HFFc6 (cell line): ENCODE data around the gene HIF1A. TPM values are rescaled to one million over a fixed set of nuclear protein-coding genes. Genes with fewer than 3 reads are reported as not detected.

ENCODE experiments used
- DNase-seq: peaks from one replicate; pipeline ENCODE4 v3.0.0-alpha.2; 2018
- H3K27ac Mint-ChIP-seq: 2 replicates; pipeline ENCODE4 v1.8.0; 2020; ENCODE audit warnings: mild to moderate bottlenecking, mixed read lengths
- H3K27me3 Mint-ChIP-seq: 2 replicates; pipeline ENCODE4 v1.8.0; 2021; ENCODE audit warnings: mild to moderate bottlenecking, moderate library complexity, mixed read lengths; ENCODE audit not compliant: insufficient read depth
- H3K36me3 Mint-ChIP-seq: 2 replicates; pipeline ENCODE4 v1.8.0; 2021; ENCODE audit warnings: low read depth, mixed read lengths
- H3K4me1 Mint-ChIP-seq: 2 replicates; pipeline ENCODE4 v1.8.0; 2020; ENCODE audit warnings: low read depth, mixed read lengths
- H3K4me3 Mint-ChIP-seq: 2 replicates; pipeline ENCODE4 v1.8.0; 2020; ENCODE audit warnings: mild to moderate bottlenecking, moderate library complexity, mixed read lengths
- H3K9me3 Mint-ChIP-seq: 2 replicates; pipeline ENCODE4 v1.8.0; 2020; ENCODE audit warnings: mild to moderate bottlenecking, mixed read lengths
- long read RNA-seq: library from polyadenylated mRNA; unstranded; transcript quantifications from one replicate; pipeline ENCODE4 v2.0.0, GENCODE V29; 2019
- total RNA-seq, 6 experiments: library from RNA; stranded (reverse); fragmentation: NEBNext Ultra II Directional; extraction: Animal tissue kit (Norgen Biotek cat#: 25700); gene quantifications; 2 replicates in 1 of 6; 3 replicates in 5 of 6; pipeline ENCODE4 v1.2.3, GENCODE V29; 2021
- TF ChIP-seq, protein P1 (sequence below): fragments of 200-600 bp; sonication (generic); IDR thresholded peaks from 2 replicates; pipeline ENCODE4 v1.5.0; 2021; ENCODE audit warnings: antibody characterized with exemption, mild to moderate bottlenecking

Gene HIF1A
- total RNA-seq = 100 to 1,000 TPM; 217 to 265 (median 233) TPM
- long read RNA-seq, transcript HIF1A-202 (15 exons, 3,919 nt) = major isoform, 47 of 207 reads
- long read RNA-seq, transcript HIF1A-203 (15 exons, 3,922 nt) = minor isoform, 14 of 207 reads
- long read RNA-seq, partial matches to known transcripts = 130 of 207 reads
- long read RNA-seq, other reads (novel, unspliced or antisense) = 12 of 207 reads

DNA sequence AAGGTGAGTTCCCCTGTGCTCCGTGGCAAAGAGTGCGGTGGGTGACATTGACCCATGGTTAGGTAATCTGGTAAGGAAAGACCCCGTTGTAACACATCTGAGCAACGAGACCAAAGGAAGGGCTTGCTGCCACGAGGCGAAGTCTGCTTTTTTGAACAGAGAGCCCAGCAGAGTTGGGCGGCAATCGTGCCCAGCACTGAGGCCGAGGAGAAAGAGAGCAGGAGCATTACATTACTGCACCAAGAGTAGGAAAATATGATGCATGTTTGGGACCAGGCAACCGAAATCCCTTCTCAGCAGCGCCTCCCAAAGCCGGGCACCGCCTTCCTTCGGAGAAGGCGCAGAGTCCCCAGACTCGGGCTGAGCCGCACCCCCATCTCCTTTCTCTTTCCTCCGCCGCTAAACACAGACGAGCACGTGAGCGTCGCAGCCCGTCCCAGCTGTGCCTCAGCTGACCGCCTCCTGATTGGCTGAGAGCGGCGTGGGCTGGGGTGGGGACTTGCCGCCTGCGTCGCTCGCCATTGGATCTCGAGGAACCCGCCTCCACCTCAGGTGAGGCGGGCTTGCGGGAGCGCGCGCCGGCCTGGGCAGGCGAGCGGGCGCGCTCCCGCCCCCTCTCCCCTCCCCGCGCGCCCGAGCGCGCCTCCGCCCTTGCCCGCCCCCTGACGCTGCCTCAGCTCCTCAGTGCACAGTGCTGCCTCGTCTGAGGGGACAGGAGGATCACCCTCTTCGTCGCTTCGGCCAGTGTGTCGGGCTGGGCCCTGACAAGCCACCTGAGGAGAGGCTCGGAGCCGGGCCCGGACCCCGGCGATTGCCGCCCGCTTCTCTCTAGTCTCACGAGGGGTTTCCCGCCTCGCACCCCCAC lies at the start of gene HIF1A:
Gene HIF1A, plus strand, starts transcription at position 684 of the 865 bp plus-strand sequence. CDS start 292 bp downstream, outside the sequence.
- TF ChIP-seq, protein P1, sequence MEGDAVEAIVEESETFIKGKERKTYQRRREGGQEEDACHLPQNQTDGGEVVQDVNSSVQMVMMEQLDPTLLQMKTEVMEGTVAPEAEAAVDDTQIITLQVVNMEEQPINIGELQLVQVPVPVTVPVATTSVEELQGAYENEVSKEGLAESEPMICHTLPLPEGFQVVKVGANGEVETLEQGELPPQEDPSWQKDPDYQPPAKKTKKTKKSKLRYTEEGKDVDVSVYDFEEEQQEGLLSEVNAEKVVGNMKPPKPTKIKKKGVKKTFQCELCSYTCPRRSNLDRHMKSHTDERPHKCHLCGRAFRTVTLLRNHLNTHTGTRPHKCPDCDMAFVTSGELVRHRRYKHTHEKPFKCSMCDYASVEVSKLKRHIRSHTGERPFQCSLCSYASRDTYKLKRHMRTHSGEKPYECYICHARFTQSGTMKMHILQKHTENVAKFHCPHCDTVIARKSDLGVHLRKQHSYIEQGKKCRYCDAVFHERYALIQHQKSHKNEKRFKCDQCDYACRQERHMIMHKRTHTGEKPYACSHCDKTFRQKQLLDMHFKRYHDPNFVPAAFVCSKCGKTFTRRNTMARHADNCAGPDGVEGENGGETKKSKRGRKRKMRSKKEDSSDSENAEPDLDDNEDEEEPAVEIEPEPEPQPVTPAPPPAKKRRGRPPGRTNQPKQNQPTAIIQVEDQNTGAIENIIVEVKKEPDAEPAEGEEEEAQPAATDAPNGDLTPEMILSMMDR = peak; percentile 39; the same call in 1 of the 2 replicates
- peaks cover 29% of the 10 kb centered on the region for H3K36me3 Mint-ChIP-seq
- H3K9me3 Mint-ChIP-seq = no peaks in the 10 kb centered on the region
- peak within 1 kb of the TSS; percentile 95 for H3K27ac Mint-ChIP-seq
- H3K4me3 Mint-ChIP-seq = peak within 1 kb of the TSS; percentile 97
- peaks cover 50% of the 10 kb centered on the region for H3K4me1 Mint-ChIP-seq
- peak; percentile 98 for DNase-seq
- H3K27me3 Mint-ChIP-seq = no peaks in the 10 kb centered on the region; the same call in 1 of the 2 replicates

DNA sequence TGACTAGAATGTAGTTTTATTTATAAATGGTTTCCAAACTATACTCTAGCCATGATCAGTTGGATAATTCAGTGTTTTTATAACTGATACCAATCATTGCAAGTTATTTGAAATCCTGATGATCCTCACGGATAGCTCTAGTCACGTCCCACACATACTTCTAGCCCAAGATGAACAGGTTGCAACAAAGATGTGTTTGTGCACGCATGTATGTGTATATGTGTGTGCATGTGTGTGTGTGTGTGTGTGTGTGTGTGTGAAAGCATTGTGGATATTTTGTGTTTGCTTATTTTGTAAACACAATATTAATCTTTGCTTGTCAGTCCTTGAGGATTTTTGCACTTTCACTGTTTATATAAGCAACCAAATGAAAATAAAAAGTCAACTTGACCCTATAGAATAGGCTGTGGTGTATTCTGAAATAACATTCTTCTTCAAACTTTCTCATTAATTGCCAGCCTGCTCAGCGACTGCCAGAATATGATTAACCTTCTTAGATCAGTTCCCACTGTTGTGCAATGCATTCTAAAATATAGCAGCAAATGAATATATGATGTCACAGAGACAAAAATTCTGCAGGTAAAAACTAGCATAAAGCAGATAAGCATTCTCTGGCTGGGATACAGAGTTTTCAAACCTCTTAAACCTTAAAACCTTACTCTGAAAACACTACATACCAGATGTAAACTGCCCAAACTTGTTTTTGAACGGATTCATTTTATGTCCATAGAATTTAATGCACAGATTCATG lies 48.8 kb upstream of the HIF1A start:
- Mint-ChIP-seq H3K36me3 (no peaks in the 10 kb centered on the region), H3K27me3 (peaks cover 2% of the 10 kb centered on the region; the same call in 1 of the 2 replicates), H3K4me1 (peaks cover 33% of the 10 kb centered on the region), H3K27ac (no peak overlapping the region), H3K9me3 (no peaks in the 10 kb centered on the region), H3K4me3 (no peak overlapping the region)
- no peak for DNase-seq
- TF ChIP-seq, protein P1 = no peak

DNA sequence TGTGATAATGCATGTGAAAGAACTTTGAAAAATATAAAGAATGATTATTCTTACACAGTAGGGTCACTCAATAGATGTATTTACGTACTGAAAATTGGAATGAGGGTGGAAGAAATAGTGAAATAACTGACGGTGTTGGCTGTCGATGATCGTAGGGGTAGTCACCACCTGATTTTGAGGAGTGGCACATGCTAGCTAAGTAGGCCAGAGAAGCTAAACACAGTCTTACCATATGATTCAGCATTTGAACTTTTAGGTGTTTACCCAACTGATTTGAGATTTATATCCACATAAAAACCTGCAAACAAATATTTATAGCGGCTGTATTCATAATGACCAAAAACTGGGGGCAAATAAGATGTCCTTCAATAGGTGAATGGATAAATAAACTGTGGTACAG lies 47.6 kb upstream of the HIF1A start:
- TF ChIP-seq, protein P1 = no peak

DNA sequence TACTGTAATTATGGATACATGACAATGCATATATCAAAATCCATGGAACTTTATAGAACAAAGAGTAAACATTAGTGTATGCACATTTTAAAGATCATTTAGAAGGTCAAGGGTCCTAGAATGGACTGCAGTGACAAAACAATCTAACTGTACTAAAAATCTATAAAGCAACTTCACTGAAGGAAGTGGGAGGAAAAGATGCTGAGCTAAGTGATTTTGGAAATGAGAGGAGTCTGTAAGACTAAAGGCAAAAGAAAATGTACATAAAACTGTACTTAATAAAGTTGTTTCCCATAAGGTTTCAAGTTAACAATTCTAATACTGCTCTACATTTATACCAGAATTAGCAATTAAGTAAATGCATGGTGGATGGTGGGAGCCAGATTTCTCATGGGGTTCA lies 46.9 kb upstream of the HIF1A start:
- no peak overlapping the region for H3K4me3 Mint-ChIP-seq
- H3K27ac Mint-ChIP-seq = no peak overlapping the region
- no peak for DNase-seq
- peaks cover 2% of the 10 kb centered on the region for H3K27me3 Mint-ChIP-seq
- H3K9me3 Mint-ChIP-seq = no peaks in the 10 kb centered on the region
- TF ChIP-seq, protein P1 = no peak
- H3K36me3 Mint-ChIP-seq = no peaks in the 10 kb centered on the region
- H3K4me1 Mint-ChIP-seq = peaks cover 26% of the 10 kb centered on the region

More for the DNA sequence above, 47.6 kb upstream of the HIF1A start:
- Mint-ChIP-seq H3K27ac (no peak overlapping the region), H3K9me3 (no peaks in the 10 kb centered on the region), H3K4me1 (peaks cover 26% of the 10 kb centered on the region), H3K27me3 (peaks cover 2% of the 10 kb centered on the region), H3K36me3 (no peaks in the 10 kb centered on the region), H3K4me3 (no peak overlapping the region)
- no peak for DNase-seq

DNA sequence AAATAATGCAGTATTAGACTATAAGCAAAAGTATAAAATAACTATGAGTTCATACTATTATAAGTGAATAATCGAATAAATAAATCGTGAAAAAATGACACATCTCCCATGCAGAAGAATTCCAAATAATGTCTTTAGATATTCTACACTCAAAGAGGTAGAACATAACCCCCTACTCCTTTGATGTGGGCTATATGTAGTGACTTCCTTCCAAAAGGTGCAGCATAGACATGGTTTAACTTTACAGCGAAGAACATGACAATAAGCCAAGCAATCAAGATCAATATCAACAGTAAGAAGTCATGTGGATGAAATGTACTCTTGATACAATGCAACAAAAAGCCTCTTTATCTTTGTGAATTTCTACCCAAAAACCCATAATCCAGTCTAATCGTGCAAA lies 46.0 kb upstream of the HIF1A start:
- no peaks in the 10 kb centered on the region for H3K36me3 Mint-ChIP-seq
- no peaks in the 10 kb centered on the region for H3K9me3 Mint-ChIP-seq
- H3K4me1 Mint-ChIP-seq = peaks cover 26% of the 10 kb centered on the region
- TF ChIP-seq, protein P1 = no peak
- no peak for DNase-seq
- H3K27ac Mint-ChIP-seq = no peak overlapping the region
- H3K27me3 Mint-ChIP-seq = peaks cover 2% of the 10 kb centered on the region
- H3K4me3 Mint-ChIP-seq = no peak overlapping the region
